ENCODE data around the gene GZF1.

The GZF1 gene

GRCh38 chr20:23415959-23416583 lies 54.1 kb downstream of the GZF1 start:
- H3K36me3 ChIP-seq: no peaks in the 10 kb centered on the region

GRCh38 chr20:23417861-23418260 lies 55.9 kb downstream of the GZF1 start:
- Histone ChIP-seq H3K4me1 (ENCODE audit: control insufficient read depth in 1 of 2, insufficient read depth in 1 of 2, low read depth in 1 of 2, low read length in 1 of 2) (peaks cover 17 to 20% of the 10 kb centered on the region in 2 experiments), H3K36me3 (no peaks in the 10 kb centered on the region), H3K27ac (no peak overlapping the region), H3K9me3 (no peaks in the 10 kb centered on the region), H3K4me3 (ENCODE audit: low read depth in 1 of 2, low read length in 1 of 2) (no peak overlapping the region), H3K27me3 (no peaks in the 10 kb centered on the region)
- TF ChIP-seq CTCF (IDR thresholded peaks at IDR 0.05): no peak

More at GRCh38 chr20:23415959-23416583, 54.1 kb downstream of the GZF1 start:
- H3K4me1 ChIP-seq (ENCODE audit: control insufficient read depth in 1 of 2, insufficient read depth in 1 of 2, low read depth in 1 of 2, low read length in 1 of 2): peaks cover 11 to 14% of the 10 kb centered on the region in 2 experiments
- no peak overlapping the region for H3K27ac ChIP-seq
- TF ChIP-seq CTCF (IDR thresholded peaks at IDR 0.05): no peak
- no peaks in the 10 kb centered on the region for H3K9me3 ChIP-seq
- H3K4me3 ChIP-seq (ENCODE audit: low read depth in 1 of 2, low read length in 1 of 2): no peak overlapping the region
- no peaks in the 10 kb centered on the region for H3K27me3 ChIP-seq

GRCh38 chr20:23419657-23419994 lies 57.6 kb downstream of the GZF1 start:
- no peaks in the 10 kb centered on the region for H3K9me3 ChIP-seq
- peaks cover 17 to 20% of the 10 kb centered on the region in 2 experiments for H3K4me1 ChIP-seq (ENCODE audit: control insufficient read depth in 1 of 2, insufficient read depth in 1 of 2, low read depth in 1 of 2, low read length in 1 of 2)
- H3K36me3 ChIP-seq: no peaks in the 10 kb centered on the region
- peak overlapping the region; percentile 79 for H3K27ac ChIP-seq
- peaks cover 3% of the 10 kb centered on the region for H3K27me3 ChIP-seq
- peak overlapping the region; percentile 89 to 96 for H3K4me3 ChIP-seq (ENCODE audit: low read depth in 1 of 2, low read length in 1 of 2)
- TF ChIP-seq CTCF (IDR thresholded peaks at IDR 0.05): no peak

GRCh38 chr20:23419995-23420901 lies 58.3 kb downstream of the GZF1 start:
- peak overlapping the region; percentile 79 for H3K27ac ChIP-seq
- H3K4me3 ChIP-seq (ENCODE audit: low read depth in 1 of 2, low read length in 1 of 2): peak overlapping the region; percentile 89 to 96
- TF ChIP-seq CTCF (IDR thresholded peaks at IDR 0.05): no peak
- no peaks in the 10 kb centered on the region for H3K36me3 ChIP-seq
- peaks cover 9% of the 10 kb centered on the region for H3K27me3 ChIP-seq
- H3K9me3 ChIP-seq: no peaks in the 10 kb centered on the region
- peaks cover 17 to 20% of the 10 kb centered on the region in 2 experiments for H3K4me1 ChIP-seq (ENCODE audit: control insufficient read depth in 1 of 2, insufficient read depth in 1 of 2, low read depth in 1 of 2, low read length in 1 of 2)

- peak; percentile 89 for TF ChIP-seq CTCF (IDR thresholded peaks at IDR 0.05)
These were observed 59.3 kb downstream of the GZF1 start, which contains the start of gene NAPB for GRCh38 chr20:23420943-23421931. NAPB (minus strand) TSS chr20:23421488; CDS start chr20:23421402, 86 bp downstream.

More at GRCh38 chr20:23420943-23421931, 59.3 kb downstream of the GZF1 start, which contains the start of gene NAPB:
- peaks cover 17 to 20% of the 10 kb centered on the region in 2 experiments for H3K4me1 ChIP-seq (ENCODE audit: control insufficient read depth in 1 of 2, insufficient read depth in 1 of 2, low read depth in 1 of 2, low read length in 1 of 2)
- H3K4me3 ChIP-seq (ENCODE audit: low read depth in 1 of 2, low read length in 1 of 2): peak within 1 kb of the TSS; percentile 89 to 96
- no peaks in the 10 kb centered on the region for H3K9me3 ChIP-seq
- peak within 1 kb of the TSS; percentile 79 for H3K27ac ChIP-seq
- H3K27me3 ChIP-seq: peaks cover 10% of the 10 kb centered on the region
- no peaks in the 10 kb centered on the region for H3K36me3 ChIP-seq
